GOT3 (cell line): ENCODE measurements around the gene FGFR2.

Experiments
- DNase-seq: peaks from one replicate; lab custom pipeline; 2025; ENCODE audit warnings: mixed read lengths; lab: John Stamatoyannopoulos, UW

FGFR2 gene

GRCh38 chr10:121452581-121452980, 145.7 kb downstream of the FGFR2 start:
- no peak for DNase-seq

- DNase-seq, result no peak
Observed at GRCh38 chr10:121450247-121450646, 148.0 kb downstream of the FGFR2 start.

GRCh38 chr10:121449482-121449924, 148.7 kb downstream of the FGFR2 start:
- DNase-seq, result no peak

GRCh38 chr10:121448766-121449421, 149.3 kb downstream of the FGFR2 start:
- DNase-seq, result no peak

- DNase-seq, result no peak
Observed at GRCh38 chr10:121444520-121445165, 153.6 kb downstream of the FGFR2 start.

- DNase-seq, result no peak
Observed at GRCh38 chr10:121442086-121442935, 155.9 kb downstream of the FGFR2 start.

GRCh38 chr10:121440461-121440860, 157.8 kb downstream of the FGFR2 start:
- DNase-seq, result no peak

- DNase-seq, result no peak
Observed at GRCh38 chr10:121438333-121438732, 159.9 kb downstream of the FGFR2 start.

- DNase-seq, result no peak
Observed at GRCh38 chr10:121437596-121437995, 160.6 kb downstream of the FGFR2 start.

- DNase-seq, result no peak
Observed at GRCh38 chr10:121436630-121437341, 161.5 kb downstream of the FGFR2 start.

- DNase-seq, result no peak
Observed at GRCh38 chr10:121436281-121436629, 162.0 kb downstream of the FGFR2 start.

GRCh38 chr10:121435099-121435875, 163.0 kb downstream of the FGFR2 start:
- DNase-seq, result no peak

GRCh38 chr10:121433965-121434364, 164.3 kb downstream of the FGFR2 start:
- no peak for DNase-seq

- no peak for DNase-seq
Observed at GRCh38 chr10:121428867-121429266, 169.4 kb downstream of the FGFR2 start.
